Measurements from ENCODE around the gene ZBP1.
"Not testable (repeated sequence)": the region's sequence is repeated elsewhere in the genome, so short reads cannot be mapped to it uniquely, and the experiment has no call there.

Gene ZBP1

GRCh38 chr20:57638173-57638894 is 18.1 kb upstream of the ZBP1 start:
- no peak for DNase-seq

GRCh38 chr20:57633945-57634491 is 13.8 kb upstream of the ZBP1 start:
- no peak for DNase-seq

- no peak for DNase-seq
Observed at GRCh38 chr20:57632286-57632685, 12.1 kb upstream of the ZBP1 start.

GRCh38 chr20:57630061-57630460 is 9.8 kb upstream of the ZBP1 start:
- DNase-seq = no peak

- not testable (repeated sequence) for DNase-seq
Observed at GRCh38 chr20:57629491-57629901, 9.3 kb upstream of the ZBP1 start.

- not testable (repeated sequence) for DNase-seq
Observed at GRCh38 chr20:57628962-57629308, 8.7 kb upstream of the ZBP1 start.

- no peak for DNase-seq
Observed at GRCh38 chr20:57628047-57628961, 8.1 kb upstream of the ZBP1 start.

- DNase-seq = no peak
Observed at GRCh38 chr20:57627339-57627738, 7.1 kb upstream of the ZBP1 start.

GRCh38 chr20:57625978-57626377 is 5.8 kb upstream of the ZBP1 start:
- DNase-seq = no peak

- no peak for DNase-seq
Observed at GRCh38 chr20:57625181-57625958, 5.1 kb upstream of the ZBP1 start.

GRCh38 chr20:57624124-57624523 is 3.9 kb upstream of the ZBP1 start:
- DNase-seq = no peak

- DNase-seq = peak; percentile 43
Observed at GRCh38 chr20:57622579-57623381, 2.6 kb upstream of the ZBP1 start.

GRCh38 chr20:57622201-57622570 is 2.0 kb upstream of the ZBP1 start:
- DNase-seq = no peak

GRCh38 chr20:57621421-57622200 is 1.4 kb upstream of the ZBP1 start:
- no peak for DNase-seq

GRCh38 chr20:57620999-57621398 is 773 bp upstream of the ZBP1 start:
- no peak for DNase-seq

GRCh38 chr20:57619051-57619831 is 985 bp downstream of the ZBP1 start:
- no peak for DNase-seq

GRCh38 chr20:57618764-57619050 is 1.5 kb downstream of the ZBP1 start:
- DNase-seq = no peak

- DNase-seq = peak; percentile 10
Observed at GRCh38 chr20:57618091-57618763, 2.0 kb downstream of the ZBP1 start.

GRCh38 chr20:57617079-57617795 is 3.0 kb downstream of the ZBP1 start:
- DNase-seq = no peak

Measured in DMS153 (cell line).